Left forelimb (tissue), 1 donor: ENCODE data around the gene SH3RF1.

Source experiments
- DNase-seq: peaks from one replicate; pipeline ENCODE4 v3.0.0-alpha.2; 2018; ENCODE audit warnings: low spot score

The SH3RF1 gene

GRCh38 chr4:169251291-169252235 lies 19.2 kb downstream of the SH3RF1 start:
- DNase-seq = no peak

GRCh38 chr4:169250796-169251195 lies 20.0 kb downstream of the SH3RF1 start:
- DNase-seq = no peak

- no peak for DNase-seq
Measured at GRCh38 chr4:169249999-169250398, 20.8 kb downstream of the SH3RF1 start.

DNA sequence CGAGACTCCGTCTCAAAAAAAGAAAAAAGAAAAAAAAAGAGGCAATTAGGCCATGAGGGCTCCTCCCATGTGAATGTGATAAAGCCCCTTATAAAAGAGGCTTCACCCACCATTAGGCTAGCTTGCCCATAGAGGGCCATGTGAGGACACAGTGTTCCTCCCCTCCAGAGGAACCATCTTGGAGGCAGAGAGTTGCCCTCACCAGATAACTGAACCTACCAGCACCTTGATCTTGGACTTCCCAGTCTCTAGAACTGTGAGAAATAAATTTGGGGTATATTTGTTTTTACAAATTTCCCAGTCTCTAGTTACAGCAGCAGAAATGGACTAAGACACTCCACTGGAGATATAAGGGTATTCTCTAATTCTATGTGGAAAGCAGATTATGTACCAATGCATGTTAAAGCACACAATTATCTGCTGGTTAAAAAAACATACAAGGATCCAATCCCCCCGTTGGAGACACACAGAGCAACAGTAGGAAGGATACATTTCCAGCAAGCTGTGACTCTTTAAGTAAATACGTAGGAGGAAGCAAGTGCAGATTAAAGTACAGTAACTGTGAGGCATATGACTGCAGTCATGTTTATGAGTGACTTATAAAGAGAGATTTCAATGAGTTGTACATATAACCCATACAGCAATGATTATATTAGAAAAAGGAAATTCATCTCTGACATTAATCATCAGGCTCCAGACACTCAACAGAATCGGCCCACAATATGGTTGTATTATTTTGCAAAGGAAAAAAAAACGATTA lies 21.4 kb downstream of the SH3RF1 start:
- DNase-seq = no peak

DNA sequence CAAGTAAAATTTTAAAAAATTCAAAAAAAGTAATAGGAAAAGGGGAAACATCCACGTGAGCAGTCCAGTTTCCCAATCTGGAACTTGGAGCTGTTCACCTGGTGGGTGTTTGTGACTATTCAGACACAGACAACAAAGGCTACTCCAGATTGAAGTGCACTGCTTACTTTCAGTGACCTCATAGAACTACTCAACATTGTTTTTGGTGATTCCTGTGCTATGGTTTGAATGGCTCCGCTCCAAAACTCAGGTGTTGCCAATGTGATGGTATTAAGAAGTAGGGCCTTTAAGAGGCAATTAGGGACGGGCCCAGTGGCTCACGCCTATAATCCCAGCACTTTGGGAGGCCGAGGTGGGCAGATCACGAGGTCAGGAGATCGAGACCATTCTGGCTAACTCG lies 22.1 kb downstream of the SH3RF1 start:
- no peak for DNase-seq

GRCh38 chr4:169246957-169247396 lies 23.8 kb downstream of the SH3RF1 start:
- no peak for DNase-seq

- DNase-seq = no peak
Measured at GRCh38 chr4:169246279-169246678, 24.5 kb downstream of the SH3RF1 start.

DNA sequence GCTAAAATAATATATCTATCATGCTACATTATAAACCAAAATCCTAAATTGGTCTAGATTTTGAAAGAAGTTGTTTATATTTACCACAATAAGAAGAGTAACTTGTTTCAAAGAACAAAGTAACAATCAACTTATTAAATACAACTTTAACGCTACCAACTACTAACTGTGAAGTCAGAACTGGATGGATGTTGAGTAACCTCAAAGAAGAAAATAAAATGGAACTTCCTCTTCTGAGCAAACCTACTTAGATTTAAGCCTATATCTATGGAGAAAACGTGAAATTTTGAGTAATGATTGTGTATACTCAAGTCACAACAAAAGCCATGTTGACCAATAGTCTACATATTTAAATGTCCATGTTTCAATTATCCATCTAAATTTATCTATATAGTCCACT lies 25.7 kb downstream of the SH3RF1 start:
- no peak for DNase-seq

- no peak for DNase-seq
Measured at GRCh38 chr4:169243825-169244609, 26.7 kb downstream of the SH3RF1 start.

GRCh38 chr4:169241464-169241863 lies 29.3 kb downstream of the SH3RF1 start:
- no peak for DNase-seq

GRCh38 chr4:169239221-169239905 lies 31.4 kb downstream of the SH3RF1 start:
- DNase-seq = no peak

- no peak for DNase-seq
Measured at GRCh38 chr4:169238445-169238844, 32.3 kb downstream of the SH3RF1 start.

DNA sequence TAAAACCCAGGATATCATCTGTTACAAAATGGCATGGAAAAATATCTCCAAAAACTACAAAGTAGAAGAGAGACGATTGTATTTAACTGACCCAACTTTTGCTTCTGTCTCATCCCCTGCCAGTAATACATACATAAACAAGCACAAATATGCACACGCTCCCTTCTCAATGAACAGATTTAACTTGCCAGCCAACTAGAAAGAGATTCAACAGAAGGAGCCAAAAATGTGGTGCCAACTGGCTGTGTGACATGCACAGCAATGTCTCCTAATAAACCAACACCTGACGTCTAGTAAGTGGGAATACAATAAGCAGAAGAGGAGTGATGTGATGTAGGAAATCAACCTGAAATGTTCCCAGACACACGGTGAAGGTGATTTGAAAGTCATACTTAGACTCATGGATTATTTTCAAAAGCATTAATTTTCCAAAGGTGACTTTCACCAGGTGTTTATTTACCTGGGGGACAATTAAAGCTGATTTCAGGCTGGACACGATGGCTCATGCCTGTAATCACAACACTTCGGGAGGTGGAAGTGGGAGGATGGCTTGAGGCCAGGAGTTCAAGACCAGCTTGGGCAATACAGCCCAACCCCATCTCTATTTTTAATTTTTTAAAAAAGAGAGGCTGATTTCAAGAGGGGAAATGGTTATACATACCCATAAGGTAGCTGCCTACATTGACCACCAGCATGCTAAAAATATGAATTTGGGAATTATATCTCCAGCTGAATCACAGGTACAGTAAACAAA lies 33.7 kb downstream of the SH3RF1 start:
- no peak for DNase-seq

GRCh38 chr4:169236078-169236477 lies 34.7 kb downstream of the SH3RF1 start:
- no peak for DNase-seq

DNA sequence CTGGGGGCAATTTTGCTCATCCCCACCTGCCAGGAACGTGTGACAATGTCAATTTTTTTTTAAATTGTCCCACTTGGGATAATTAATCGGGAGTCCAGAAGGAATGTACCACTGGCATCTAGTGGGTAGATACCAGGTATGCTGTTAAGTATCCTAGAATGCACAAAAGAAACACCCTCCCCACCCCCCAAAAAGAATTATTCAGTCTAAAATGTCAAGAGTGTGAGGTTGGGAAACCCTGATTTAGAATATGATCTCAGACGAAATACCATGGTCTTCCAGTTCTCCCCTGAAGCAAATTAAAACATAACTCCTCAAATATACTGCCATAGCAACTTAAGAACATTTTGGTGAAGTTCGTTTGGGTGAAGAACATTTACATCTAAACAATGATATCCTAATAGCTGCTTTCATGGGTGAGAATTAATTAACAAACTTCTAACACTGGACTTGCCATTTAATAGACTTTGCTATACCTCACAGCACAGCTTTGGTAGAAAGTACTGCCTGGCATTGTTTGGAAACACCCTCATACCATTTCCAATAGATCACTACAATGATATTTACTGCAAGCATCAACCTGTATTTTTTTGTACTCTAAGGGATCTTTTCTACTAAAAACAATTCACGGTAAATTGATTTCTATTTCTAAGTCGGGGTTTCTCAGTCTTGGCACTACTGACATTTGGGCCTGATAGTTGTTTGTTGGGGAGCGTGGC lies 36.5 kb downstream of the SH3RF1 start:
- no peak for DNase-seq

GRCh38 chr4:169233691-169234090 lies 37.1 kb downstream of the SH3RF1 start:
- no peak for DNase-seq

DNA sequence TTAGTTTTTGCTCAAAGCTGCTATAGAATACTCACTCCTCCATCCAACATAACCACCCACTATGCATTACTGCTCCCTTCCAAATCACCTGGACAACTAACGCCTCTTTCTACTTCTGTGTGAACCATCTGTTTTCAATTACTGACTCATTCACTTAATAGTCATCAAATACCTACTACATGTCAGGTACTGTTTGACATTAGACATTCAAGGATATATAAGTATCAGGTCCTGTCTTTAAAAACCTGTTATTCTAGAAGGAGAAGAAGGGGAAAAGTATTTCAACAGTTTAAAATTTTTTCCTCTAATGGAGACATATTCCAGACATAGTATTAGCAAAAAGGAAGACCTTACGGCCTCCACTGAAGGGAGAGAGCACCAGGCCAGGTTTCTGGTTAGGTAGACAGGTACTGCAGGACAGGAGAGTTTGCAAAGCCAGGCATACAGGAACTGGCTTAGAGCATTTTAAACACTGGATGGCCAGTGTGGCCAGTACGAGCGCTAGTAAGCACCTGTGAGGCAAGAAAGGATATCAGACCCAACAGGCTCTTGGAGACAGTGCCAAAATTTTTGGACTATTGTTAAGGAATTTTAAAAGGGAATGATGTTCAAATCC lies 39.0 kb downstream of the SH3RF1 start:
- DNase-seq = no peak

DNA sequence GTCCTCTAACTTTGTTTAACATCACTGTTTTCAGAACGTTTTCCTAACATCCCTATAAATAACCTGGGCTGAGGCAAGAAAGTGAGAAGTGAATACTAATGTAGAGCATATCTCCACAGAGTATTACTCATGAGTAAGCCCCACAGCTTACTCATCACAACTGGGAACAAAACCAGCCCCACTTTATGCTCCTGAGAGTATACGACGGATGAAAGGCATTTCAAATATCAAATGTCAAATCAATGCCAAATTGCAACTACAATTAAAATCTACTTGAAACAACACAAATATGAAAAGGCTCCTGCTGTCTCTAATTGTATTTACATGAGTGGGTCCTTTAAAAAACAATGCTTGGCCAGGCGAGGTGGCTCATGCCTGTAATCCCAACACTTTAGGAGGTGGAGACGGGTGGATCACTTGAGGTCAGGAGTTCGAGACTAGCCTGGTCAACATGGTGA lies 41.2 kb downstream of the SH3RF1 start:
- no peak for DNase-seq

- no peak for DNase-seq
Measured at GRCh38 chr4:169228076-169228475, 42.7 kb downstream of the SH3RF1 start.

- DNase-seq = no peak
Measured at GRCh38 chr4:169226565-169226964, 44.2 kb downstream of the SH3RF1 start.
